ENCODE data around the gene MIDN.

Gene MIDN

DNA sequence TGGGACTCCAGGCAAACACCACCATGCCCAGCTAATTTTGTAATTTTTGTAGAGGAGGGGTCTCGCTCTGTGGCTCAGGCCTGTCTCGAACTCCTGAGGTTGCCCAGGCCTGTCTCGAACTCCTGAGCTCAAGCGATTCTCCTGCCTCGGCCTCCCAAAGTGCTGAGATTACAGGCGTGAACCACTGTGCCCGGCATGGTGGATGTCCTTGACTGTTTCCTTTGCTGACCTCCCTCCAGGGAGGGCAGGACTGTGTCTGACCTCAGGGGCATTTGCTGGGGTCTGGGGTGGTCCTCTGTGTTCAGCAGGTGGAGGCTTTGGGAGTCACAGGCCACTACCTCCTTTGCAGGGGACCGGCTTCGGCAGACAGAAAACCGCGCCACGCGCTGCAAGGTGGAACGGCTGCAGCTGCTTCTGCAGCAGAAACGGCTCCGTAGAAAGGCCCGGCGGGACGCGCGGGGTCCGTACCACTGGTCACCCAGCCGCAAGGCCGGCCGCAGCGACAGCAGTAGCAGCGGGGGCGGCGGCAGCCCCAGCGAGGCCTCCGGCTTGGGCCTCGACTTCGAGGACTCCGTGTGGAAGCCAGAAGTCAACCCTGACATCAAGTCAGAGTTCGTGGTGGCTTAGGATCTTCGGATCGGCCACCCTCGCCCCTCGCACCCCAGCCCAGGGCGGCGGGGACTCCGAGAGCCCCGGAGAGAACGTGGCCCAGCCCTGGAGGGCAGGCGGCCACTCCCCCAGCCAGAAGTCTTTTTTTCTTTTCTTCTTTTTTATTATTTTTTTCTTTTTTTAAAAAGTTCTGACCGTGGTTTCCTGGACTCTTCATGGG is 8.5 kb downstream of the MIDN start:
- H4K20me1 ChIP-seq (ENCODE audit: control insufficient read depth, insufficient read depth, low read depth, low read length) = peaks cover 11% of the 10 kb centered on the region; the same call in 1 of the 2 replicates
- H3K9me3 ChIP-seq (ENCODE audit: control insufficient read depth, insufficient read depth, low read length) = no peaks in the 10 kb centered on the region
- no peak overlapping the region for H3K4me3 ChIP-seq (ENCODE audit: low read length)
- H3K27ac ChIP-seq (ENCODE audit: low read depth, low read length) = peak overlapping the region; percentile 85
- H3K9me2 ChIP-seq (replicated peaks; ENCODE audit: control insufficient read depth, low read length) = no peaks in the 10 kb centered on the region
- peak overlapping the region; percentile 98 for H3K4me2 ChIP-seq (ENCODE audit: low read length)
- TF ChIP-seq EZH2phosphoT487 (IDR thresholded peaks at IDR 0.05; ENCODE audit: borderline replicate concordance, low read length) = no peak
- TF ChIP-seq, protein P1, sequence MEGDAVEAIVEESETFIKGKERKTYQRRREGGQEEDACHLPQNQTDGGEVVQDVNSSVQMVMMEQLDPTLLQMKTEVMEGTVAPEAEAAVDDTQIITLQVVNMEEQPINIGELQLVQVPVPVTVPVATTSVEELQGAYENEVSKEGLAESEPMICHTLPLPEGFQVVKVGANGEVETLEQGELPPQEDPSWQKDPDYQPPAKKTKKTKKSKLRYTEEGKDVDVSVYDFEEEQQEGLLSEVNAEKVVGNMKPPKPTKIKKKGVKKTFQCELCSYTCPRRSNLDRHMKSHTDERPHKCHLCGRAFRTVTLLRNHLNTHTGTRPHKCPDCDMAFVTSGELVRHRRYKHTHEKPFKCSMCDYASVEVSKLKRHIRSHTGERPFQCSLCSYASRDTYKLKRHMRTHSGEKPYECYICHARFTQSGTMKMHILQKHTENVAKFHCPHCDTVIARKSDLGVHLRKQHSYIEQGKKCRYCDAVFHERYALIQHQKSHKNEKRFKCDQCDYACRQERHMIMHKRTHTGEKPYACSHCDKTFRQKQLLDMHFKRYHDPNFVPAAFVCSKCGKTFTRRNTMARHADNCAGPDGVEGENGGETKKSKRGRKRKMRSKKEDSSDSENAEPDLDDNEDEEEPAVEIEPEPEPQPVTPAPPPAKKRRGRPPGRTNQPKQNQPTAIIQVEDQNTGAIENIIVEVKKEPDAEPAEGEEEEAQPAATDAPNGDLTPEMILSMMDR (IDR thresholded peaks at IDR 0.05; ENCODE audit: low read depth, low read length, poor library complexity, severe bottlenecking) = no peak
- H3F3A ChIP-seq (ENCODE audit: control insufficient read depth, insufficient read depth) = peaks cover 40% of the 10 kb centered on the region
- H3K79me2 ChIP-seq (ENCODE audit: control insufficient read depth, low read length) = peaks cover 61% of the 10 kb centered on the region
- H3K27me3 ChIP-seq (ENCODE audit: control insufficient read depth, low read length) = no peaks in the 10 kb centered on the region
- peaks cover 72% of the 10 kb centered on the region for H3K36me3 ChIP-seq (ENCODE audit: control insufficient read depth, low read length)
- H3K4me1 ChIP-seq (ENCODE audit: control insufficient read depth, low read length) = peaks cover 85% of the 10 kb centered on the region

DNA sequence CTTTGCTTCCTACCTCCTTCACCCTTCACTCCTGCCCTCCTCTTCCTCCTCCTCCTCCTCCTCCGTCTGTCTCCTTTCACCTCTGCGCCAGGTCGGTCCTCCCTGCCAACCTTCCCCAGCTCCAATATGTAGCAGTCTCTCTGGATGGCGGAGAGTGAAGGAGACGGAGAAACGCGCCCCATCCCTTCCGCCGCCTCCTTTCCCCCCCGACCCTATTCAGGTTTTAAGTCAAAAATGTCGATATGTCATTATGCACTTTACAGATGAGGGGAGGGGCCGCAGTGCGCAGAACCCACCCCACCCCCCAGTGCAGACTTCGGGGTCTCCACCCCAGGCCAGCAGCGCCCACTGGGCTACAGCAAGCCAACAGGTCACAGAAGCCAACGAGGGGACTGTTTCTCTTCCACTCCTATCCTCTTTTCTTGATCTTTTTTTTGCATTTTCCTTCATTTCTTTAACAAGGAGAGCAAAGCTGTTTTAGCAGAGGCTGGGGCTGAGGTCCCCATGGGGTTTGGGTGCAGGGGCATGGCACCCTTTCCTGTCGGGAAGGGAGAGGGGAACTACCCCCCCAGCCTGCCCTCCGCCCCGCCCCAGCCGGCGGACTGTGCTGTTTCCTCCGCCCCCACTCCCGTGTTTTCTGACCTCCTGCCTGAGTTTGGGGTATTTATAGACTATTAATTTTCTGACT is 9.2 kb downstream of the MIDN start:
- Histone ChIP-seq H3K27me3 (ENCODE audit: control insufficient read depth, low read length) (no peaks in the 10 kb centered on the region), H4K20me1 (ENCODE audit: control insufficient read depth, insufficient read depth, low read depth, low read length) (peaks cover 11% of the 10 kb centered on the region; the same call in 1 of the 2 replicates), H3K9me2 (replicated peaks; ENCODE audit: control insufficient read depth, low read length) (no peaks in the 10 kb centered on the region), H3K27ac (ENCODE audit: low read depth, low read length) (peak overlapping the region; percentile 85), H3K4me2 (ENCODE audit: low read length) (peak overlapping the region; percentile 98), H3K79me2 (ENCODE audit: control insufficient read depth, low read length) (peaks cover 61% of the 10 kb centered on the region), H3F3A (ENCODE audit: control insufficient read depth, insufficient read depth) (peaks cover 43% of the 10 kb centered on the region), H3K4me3 (ENCODE audit: low read length) (peak overlapping the region; percentile 48), H3K4me1 (ENCODE audit: control insufficient read depth, low read length) (peaks cover 85% of the 10 kb centered on the region), H3K36me3 (ENCODE audit: control insufficient read depth, low read length) (peaks cover 69% of the 10 kb centered on the region), H3K9me3 (ENCODE audit: control insufficient read depth, insufficient read depth, low read length) (no peaks in the 10 kb centered on the region)
- TF ChIP-seq, protein P1 (IDR thresholded peaks at IDR 0.05; ENCODE audit: low read depth, low read length, poor library complexity, severe bottlenecking) = no peak
- TF ChIP-seq EZH2phosphoT487 (IDR thresholded peaks at IDR 0.05; ENCODE audit: borderline replicate concordance, low read length) = no peak

DNA sequence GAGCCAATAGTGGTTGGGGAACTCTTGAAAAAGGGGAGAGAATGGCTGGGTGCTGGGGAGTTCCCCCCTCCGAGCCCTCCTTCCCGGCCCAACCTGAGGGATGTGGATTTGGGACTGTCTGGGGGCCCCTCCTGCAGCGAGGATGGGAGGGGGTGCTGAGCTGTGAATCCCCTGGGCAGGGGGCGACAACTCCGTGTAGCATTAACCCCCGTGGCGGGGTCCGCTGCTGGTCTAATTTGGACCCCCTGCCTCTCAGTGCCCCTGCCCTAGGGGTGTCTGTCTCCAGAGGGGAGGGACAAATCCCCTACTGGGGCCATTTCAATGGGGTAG is 9.7 kb downstream of the MIDN start:
- H3K79me2 ChIP-seq (ENCODE audit: control insufficient read depth, low read length) = peaks cover 58% of the 10 kb centered on the region
- H3K4me1 ChIP-seq (ENCODE audit: control insufficient read depth, low read length) = peaks cover 85% of the 10 kb centered on the region
- no peaks in the 10 kb centered on the region for H3K9me2 ChIP-seq (replicated peaks; ENCODE audit: control insufficient read depth, low read length)
- H3F3A ChIP-seq (ENCODE audit: control insufficient read depth, insufficient read depth) = peaks cover 48% of the 10 kb centered on the region
- H4K20me1 ChIP-seq (ENCODE audit: control insufficient read depth, insufficient read depth, low read depth, low read length) = peaks cover 11% of the 10 kb centered on the region; the same call in 1 of the 2 replicates
- H3K27ac ChIP-seq (ENCODE audit: low read depth, low read length) = peak overlapping the region; percentile 85
- H3K9me3 ChIP-seq (ENCODE audit: control insufficient read depth, insufficient read depth, low read length) = no peaks in the 10 kb centered on the region
- H3K4me3 ChIP-seq (ENCODE audit: low read length) = peak overlapping the region; percentile 48
- TF ChIP-seq, protein P1 (IDR thresholded peaks at IDR 0.05; ENCODE audit: low read depth, low read length, poor library complexity, severe bottlenecking) = no peak
- no peak for TF ChIP-seq EZH2phosphoT487 (IDR thresholded peaks at IDR 0.05; ENCODE audit: borderline replicate concordance, low read length)
- H3K36me3 ChIP-seq (ENCODE audit: control insufficient read depth, low read length) = peaks cover 64% of the 10 kb centered on the region
- H3K27me3 ChIP-seq (ENCODE audit: control insufficient read depth, low read length) = no peaks in the 10 kb centered on the region
- peak overlapping the region; percentile 98 for H3K4me2 ChIP-seq (ENCODE audit: low read length)
